Heart left ventricle (tissue), 13 donors: ENCODE measurements around the gene SIMC1.
A peak's percentile ranks its signal among the peaks of the same experiment; 100 is the strongest.

ENCODE experiments used
- POLR2A ChIP-seq, 2 donors: fragments of 450-650 bp; IDR thresholded peaks; one replicate each; pipeline ENCODE4 v1.6.1; 2017; ENCODE audit warnings: antibody characterized with exemption in 2 of 2, mild to moderate bottlenecking in 2 of 2, moderate library complexity in 2 of 2
- TF ChIP-seq, protein P1 (sequence below), 12 donors: fragments of 200-600 bp; sonication (generic) in 4 of 12; IDR thresholded peaks; one replicate each; pipeline versions ENCODE4 v1.5.0 to v1.8.0; 2018 to 2022; ENCODE audit warnings: antibody characterized with exemption in 12 of 12, mild to moderate bottlenecking in 5 of 12
- donor health status: ischemic (EF 13 %, LVEDD 7.1; RV severe dilation, severe dysfunction).
- donor health status: DM: no; HTN: yes; CAD: no.
- donor health status: DM: no; HTN: no; CAD: no.
- donor health status: ischemic (EF 25% LVEDD 6.9; RV normal size, moderate dysfunction).
- donor health status: ischemic (EF 25% LVEDD 5.7; RV mildly dilated, moderate dysfunction).
- donor health status: ischemic (EF 35%, LVEDD 5.7; RV mildly dilated, moderate dysfunction).
- donor health status: nonischemic (EF 11% LVEDD 7.7; RV severe dilation, severe dysfunction).
- donor health status: DM: yes; HTN: yes; CAD: no.
- donor health status: PGD.
- donor health status: ischemic (EF 29% LVEDD 5.4; RV normal size, mild dysfunction).
- donor health status: nonischemic (EF 23%, LVEDD 6.1; RV moderate dilation, normal function).

DNA sequence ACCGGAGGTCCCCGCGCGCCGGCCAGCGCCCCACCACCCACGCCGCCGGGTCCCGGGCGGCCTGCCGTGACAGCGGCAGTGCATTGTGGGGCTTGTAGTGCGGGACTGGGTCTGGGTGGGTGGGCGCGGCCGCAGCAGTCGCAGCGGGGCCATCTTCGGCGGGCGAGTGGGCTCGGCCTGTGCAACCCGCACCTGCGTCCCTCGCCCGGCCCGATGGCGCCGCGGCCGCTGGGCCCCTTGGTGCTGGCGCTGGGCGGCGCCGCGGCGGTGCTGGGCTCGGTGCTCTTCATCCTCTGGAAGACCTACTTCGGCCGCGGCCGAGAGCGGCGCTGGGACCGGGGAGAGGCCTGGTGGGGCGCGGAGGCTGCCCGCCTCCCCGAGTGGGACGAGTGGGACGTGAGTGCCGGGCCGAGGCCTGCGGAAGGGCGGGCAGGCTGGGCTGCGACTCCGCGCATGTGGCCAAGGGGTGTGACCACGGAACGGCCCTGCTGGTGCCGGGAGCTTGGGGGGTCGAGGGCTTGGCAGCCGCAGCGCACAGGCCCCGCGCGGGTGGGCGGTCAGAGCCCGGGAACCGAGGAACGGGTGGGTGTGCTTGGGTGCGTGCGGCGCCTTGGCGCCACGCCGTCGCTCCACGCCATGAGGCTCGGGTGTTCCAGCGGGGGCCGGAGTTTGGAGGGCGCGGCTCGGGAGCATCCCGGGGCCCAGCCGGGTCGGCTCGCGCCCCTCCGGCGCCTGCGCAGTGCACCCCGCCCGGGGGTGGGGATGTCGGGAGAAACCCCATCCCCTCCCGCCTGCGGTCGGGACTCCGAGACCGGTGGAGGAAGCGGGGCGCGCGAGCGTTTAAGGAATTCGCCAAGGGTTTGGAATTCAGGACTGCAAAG is 127.4 kb downstream of the SIMC1 start, which contains the start of gene ARL10:
- TF ChIP-seq, protein P1, sequence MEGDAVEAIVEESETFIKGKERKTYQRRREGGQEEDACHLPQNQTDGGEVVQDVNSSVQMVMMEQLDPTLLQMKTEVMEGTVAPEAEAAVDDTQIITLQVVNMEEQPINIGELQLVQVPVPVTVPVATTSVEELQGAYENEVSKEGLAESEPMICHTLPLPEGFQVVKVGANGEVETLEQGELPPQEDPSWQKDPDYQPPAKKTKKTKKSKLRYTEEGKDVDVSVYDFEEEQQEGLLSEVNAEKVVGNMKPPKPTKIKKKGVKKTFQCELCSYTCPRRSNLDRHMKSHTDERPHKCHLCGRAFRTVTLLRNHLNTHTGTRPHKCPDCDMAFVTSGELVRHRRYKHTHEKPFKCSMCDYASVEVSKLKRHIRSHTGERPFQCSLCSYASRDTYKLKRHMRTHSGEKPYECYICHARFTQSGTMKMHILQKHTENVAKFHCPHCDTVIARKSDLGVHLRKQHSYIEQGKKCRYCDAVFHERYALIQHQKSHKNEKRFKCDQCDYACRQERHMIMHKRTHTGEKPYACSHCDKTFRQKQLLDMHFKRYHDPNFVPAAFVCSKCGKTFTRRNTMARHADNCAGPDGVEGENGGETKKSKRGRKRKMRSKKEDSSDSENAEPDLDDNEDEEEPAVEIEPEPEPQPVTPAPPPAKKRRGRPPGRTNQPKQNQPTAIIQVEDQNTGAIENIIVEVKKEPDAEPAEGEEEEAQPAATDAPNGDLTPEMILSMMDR (IDR thresholded peaks at IDR 0.05), result no peak
- peak in 1 of 2 donors; percentile 11 for TF ChIP-seq POLR2A (IDR thresholded peaks at IDR 0.05)
